Liver (tissue), 3 donors: ENCODE data around the gene AOPEP.
A peak's percentile ranks its signal among the peaks of the same experiment; 100 is the strongest.

Source experiments
- CTCF ChIP-seq: fragments of 150-350 bp; IDR thresholded peaks from 2 replicates; pipeline ENCODE4 v1.5.1; 2017; ENCODE audit warnings: improper control_type of control experiment, low read depth, low read length; ENCODE audit not compliant: missing input control
- EGR1 ChIP-seq, 2 donors: IDR thresholded peaks; 2 replicates each; pipeline ENCODE4 v1.6.1; 2016 to 2018; ENCODE audit warnings: antibody characterized with exemption in 2 of 2, low read depth in 2 of 2
- GABPA ChIP-seq, 2 donors: IDR thresholded peaks in 1 of 2; conservative IDR thresholded peaks in 1 of 2; 2 replicates each; pipeline ENCODE4 v1.6.1; 2016; ENCODE audit warnings: antibody characterized with exemption in 2 of 2, mild to moderate bottlenecking in 1 of 2, moderate library complexity in 1 of 2
- MAX ChIP-seq: IDR thresholded peaks from 2 replicates; pipeline ENCODE4 v1.6.1; 2016; ENCODE audit warnings: antibody characterized with exemption
- YY1 ChIP-seq: IDR thresholded peaks from 2 replicates; pipeline ENCODE4 v1.6.1; 2016; ENCODE audit warnings: antibody characterized with exemption, mild to moderate bottlenecking
- TF ChIP-seq, protein P1 (sequence below): IDR thresholded peaks from 2 replicates; pipeline ENCODE4 v1.6.1; 2016; ENCODE audit warnings: antibody characterized with exemption
- donor health status: healthy.
- donor health status: healthy.

DNA sequence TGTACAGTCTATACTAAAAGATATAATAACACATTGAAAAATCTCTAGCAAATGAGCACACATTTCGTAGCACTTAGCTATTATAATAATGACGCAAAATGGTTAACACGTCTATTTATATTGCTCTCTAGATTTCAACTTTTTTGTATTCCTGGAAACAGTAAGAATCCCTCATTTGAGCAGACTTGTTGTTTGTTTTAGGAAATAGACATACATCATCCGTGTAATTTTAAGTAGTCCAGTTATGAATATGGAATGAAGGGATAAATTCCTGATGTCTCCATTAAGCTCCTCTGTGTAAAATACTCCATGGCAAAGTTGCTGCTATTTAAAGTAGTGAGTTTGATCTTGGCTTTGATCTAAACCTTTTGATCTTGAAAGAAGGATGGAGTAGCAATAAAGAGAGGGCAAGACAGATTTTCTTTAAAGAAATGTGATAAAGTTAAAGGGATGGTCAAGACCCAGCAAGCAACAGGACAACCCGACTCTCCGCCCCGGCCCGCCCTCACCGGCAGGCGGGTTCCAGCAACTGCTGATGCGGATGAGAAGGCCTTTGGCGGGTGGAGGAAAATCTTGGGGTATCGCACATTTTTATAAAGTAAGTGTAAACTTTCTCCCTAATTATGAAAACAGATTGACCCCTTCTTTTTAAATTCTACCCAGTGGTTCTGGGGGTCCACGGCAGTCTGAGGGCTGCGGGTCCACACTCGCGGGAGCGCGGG is 277.4 kb downstream of the AOPEP start:
- TF ChIP-seq MAX = no peak
- peak; percentile 32 for TF ChIP-seq YY1
- no peak for TF ChIP-seq CTCF
- no peak for TF ChIP-seq GABPA (IDR thresholded peaks at IDR 0.05 in 1 of 2, conservative IDR thresholded peaks at IDR 0.05 in 1 of 2)
- TF ChIP-seq, protein P1, sequence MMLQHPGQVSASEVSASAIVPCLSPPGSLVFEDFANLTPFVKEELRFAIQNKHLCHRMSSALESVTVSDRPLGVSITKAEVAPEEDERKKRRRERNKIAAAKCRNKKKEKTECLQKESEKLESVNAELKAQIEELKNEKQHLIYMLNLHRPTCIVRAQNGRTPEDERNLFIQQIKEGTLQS = no peak
- no peak for TF ChIP-seq EGR1 (IDR thresholded peaks at IDR 0.05; ENCODE audit: low read depth in 2 of 2)
